ENCODE results near the gene OXSR1. TPM values are rescaled to one million over a fixed set of nuclear protein-coding genes. Genes with fewer than 3 reads are reported as not detected.
"Not testable (repeated sequence)": the region's sequence is repeated elsewhere in the genome, so short reads cannot be mapped to it uniquely, and the experiment has no call there.

OXSR1 gene
- total RNA-seq, 4 donors from 2014 or later = 28.8 to 48.2 (median 37.6) TPM

DNA sequence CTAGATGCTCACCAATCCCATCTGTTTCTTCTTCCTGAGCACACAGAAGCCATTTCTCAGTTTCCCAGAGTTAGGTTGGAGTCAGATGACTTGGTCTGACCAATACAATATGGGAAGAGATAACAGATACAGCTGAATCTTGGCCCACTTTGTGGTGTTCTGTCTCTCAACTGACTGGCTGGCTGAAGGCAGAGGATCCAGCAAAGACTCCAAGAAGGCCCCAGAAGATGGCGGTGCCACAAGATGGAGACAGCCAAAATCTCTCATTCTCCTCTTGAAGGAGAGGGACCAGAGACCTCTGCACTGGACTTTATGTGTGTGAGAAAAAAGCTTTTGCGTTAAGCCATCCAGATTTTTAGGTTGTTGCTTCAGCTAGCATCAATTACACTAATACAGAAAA lies 8.2 kb upstream of the OXSR1 start:
- Histone ChIP-seq H3K9me3 (no peaks in the 10 kb centered on the region), H3K27ac (no peak overlapping the region), H3K4me1 (peaks cover 4 to 38% (median 4%) of the 10 kb centered on the region in 3 donors), H3K4me3 (no peak overlapping the region), H3K36me3 (no peaks in the 10 kb centered on the region), H3K27me3 (no peaks in the 10 kb centered on the region)
- TF ChIP-seq CTCF (IDR thresholded peaks at IDR 0.05) (no peak), POLR2A (IDR thresholded peaks at IDR 0.05) (no peak)
- DNase-seq = no peak
- intact Hi-C loops (cut with DNase I) = no loop called here
- WGBS, 2 donors = 74 to 77% methylated on average over 2 of the region's 2 CpGs

DNA sequence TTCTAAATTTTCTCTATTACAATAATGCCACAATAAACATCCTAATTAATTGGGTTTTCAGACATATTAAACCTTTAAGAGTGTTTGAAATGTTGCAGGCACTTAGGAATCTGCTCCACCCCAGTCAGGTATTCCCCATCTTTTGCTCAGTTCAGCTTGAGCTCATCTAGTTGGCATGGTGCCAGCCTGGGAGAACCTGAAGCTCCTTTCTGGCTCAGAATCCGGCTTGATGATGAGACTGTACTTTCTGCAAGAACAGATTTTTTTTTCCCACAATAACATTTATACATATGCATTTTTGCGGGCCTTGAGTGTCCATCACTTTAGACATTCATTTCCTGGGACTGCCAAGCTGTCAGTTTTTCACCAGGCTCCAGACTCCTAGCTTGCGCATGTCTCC lies 7.7 kb upstream of the OXSR1 start:
- intact Hi-C loops (cut with DNase I) = no loop called here

GRCh38 chr3:38158472-38158871 lies 6.9 kb upstream of the OXSR1 start:
- no peak overlapping the region for H3K27ac ChIP-seq
- WGBS, 2 donors = 76 to 78% methylated on average over 3 to 5 of the region's 5 CpGs
- no peaks in the 10 kb centered on the region for H3K9me3 ChIP-seq
- intact Hi-C loops (cut with DNase I) = no loop called here
- H3K4me3 ChIP-seq = no peak overlapping the region
- TF ChIP-seq CTCF (IDR thresholded peaks at IDR 0.05) (no peak), POLR2A (IDR thresholded peaks at IDR 0.05) (no peak)
- no peaks in the 10 kb centered on the region for H3K27me3 ChIP-seq
- no peaks in the 10 kb centered on the region for H3K36me3 ChIP-seq
- no peak for DNase-seq
- H3K4me1 ChIP-seq = peaks cover 4 to 26% (median 4%) of the 10 kb centered on the region in 3 donors

More for the DNA sequence above, 7.7 kb upstream of the OXSR1 start:
- H3K4me1 ChIP-seq = peaks cover 4 to 35% (median 4%) of the 10 kb centered on the region in 3 donors
- WGBS, 2 donors = 29 to 63% methylated on average over 3 of the region's 3 CpGs
- no peak for DNase-seq
- no peak overlapping the region for H3K27ac ChIP-seq
- no peaks in the 10 kb centered on the region for H3K9me3 ChIP-seq
- TF ChIP-seq CTCF (IDR thresholded peaks at IDR 0.05) (no peak), POLR2A (IDR thresholded peaks at IDR 0.05) (no peak)
- no peaks in the 10 kb centered on the region for H3K27me3 ChIP-seq
- H3K4me3 ChIP-seq = no peak overlapping the region
- H3K36me3 ChIP-seq = no peaks in the 10 kb centered on the region

GRCh38 chr3:38160704-38161103 lies 4.6 kb upstream of the OXSR1 start:
- DNase-seq; H3K4me3 ChIP-seq; H3K9me3 ChIP-seq; H3K27me3 ChIP-seq; H3K36me3 ChIP-seq; intact Hi-C loops (cut with DNase I); H3K27ac ChIP-seq: not testable (repeated sequence)
- 91% methylated on average over 11 of the region's 11 CpGs for WGBS, 2 donors
- peaks cover 3 to 13% (median 3%) of the 10 kb centered on the region in 3 donors for H3K4me1 ChIP-seq

DNA sequence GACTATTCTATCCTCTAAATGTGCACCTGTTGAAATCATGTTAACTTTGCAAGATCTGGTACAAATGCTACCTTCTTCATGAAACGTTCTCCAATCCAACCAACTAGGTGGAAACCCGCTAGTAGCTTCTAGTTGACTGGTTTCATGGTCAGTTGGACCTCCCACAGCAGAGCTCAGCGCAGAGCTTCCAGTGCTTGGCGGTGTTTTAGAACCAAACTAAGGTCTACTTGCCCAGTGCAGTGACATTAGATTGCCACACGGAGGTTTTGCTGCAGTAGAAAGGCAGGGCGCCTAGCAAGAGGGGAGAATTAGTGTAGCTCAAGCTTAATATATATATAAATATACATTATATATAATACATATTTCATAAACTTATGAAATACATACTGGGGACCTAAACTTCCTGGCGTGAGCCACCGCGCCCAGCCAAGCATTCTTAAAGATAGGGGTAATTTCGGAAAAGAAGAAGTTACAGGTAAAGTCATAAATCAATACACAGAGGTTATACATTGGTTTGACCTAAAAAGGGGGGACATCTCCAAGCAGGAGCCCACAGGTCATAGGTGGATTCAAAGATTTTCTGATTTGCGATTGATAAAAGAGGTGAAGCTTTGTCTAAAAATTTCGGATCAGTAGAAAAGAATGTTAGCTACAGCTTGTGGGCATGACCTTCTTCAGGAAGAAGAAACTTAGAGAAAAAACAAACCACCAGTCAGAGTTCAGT lies 2.1 kb upstream of the OXSR1 start:
- peak overlapping the region in 3 of 4 donors; percentile 93 to 99 (median 97) for H3K27ac ChIP-seq
- H3K36me3 ChIP-seq = no peaks in the 10 kb centered on the region
- intact Hi-C loops (cut with DNase I) = no loop called here
- H3K9me3 ChIP-seq = no peaks in the 10 kb centered on the region
- TF ChIP-seq POLR2A (IDR thresholded peaks at IDR 0.05) (no peak), CTCF (IDR thresholded peaks at IDR 0.05) (peak in 4 of 6 experiments; percentile 13 to 35 (median 22))
- DNase-seq = no peak
- no peak overlapping the region for H3K4me3 ChIP-seq
- 87 to 88% methylated on average over 12 of the region's 12 CpGs for WGBS, 2 donors
- peaks cover 9 to 31% (median 16%) of the 10 kb centered on the region in 3 donors for H3K4me1 ChIP-seq
- H3K27me3 ChIP-seq = no peaks in the 10 kb centered on the region

Measured in esophagus squamous epithelium (tissue), 5 donors.